Measurements from ENCODE around the gene IKBKG.
"Not testable (repeated sequence)": the region's sequence is repeated elsewhere in the genome, so short reads cannot be mapped to it uniquely, and the experiment has no call there.

- TF ChIP-seq SUZ12 (IDR thresholded peaks at IDR 0.05; ENCODE audit: extremely low read depth, insufficient read depth, insufficient read length); YY1 (IDR thresholded peaks at IDR 0.05; ENCODE audit: insufficient read depth, insufficient read length): not testable (repeated sequence)
These were observed 7.1 kb upstream of the IKBKG start for GRCh38 chrX:154540365-154540764.
